Glutamatergic neuron (in vitro differentiated cells): ENCODE data around the gene COX6A2. TPM values are rescaled to one million over a fixed set of nuclear protein-coding genes. Genes with fewer than 3 reads are reported as not detected.

Source experiments
- DNase-seq: peaks from one replicate; pipeline ENCODE4 v3.0.0; 2022
- H3K27ac Mint-ChIP-seq: one replicate; pipeline ENCODE4 v1.8.0; 2020; ENCODE audit warnings: mild to moderate bottlenecking, mixed read lengths, inconsistent platforms; ENCODE audit not compliant: unreplicated experiment
- H3K27me3 Mint-ChIP-seq: one replicate; pipeline ENCODE4 v1.8.0; 2020; ENCODE audit warnings: mild to moderate bottlenecking, moderate library complexity, mixed read lengths, inconsistent platforms; ENCODE audit not compliant: unreplicated experiment
- H3K36me3 Mint-ChIP-seq: one replicate; pipeline ENCODE4 v1.8.0; 2020; ENCODE audit warnings: mild to moderate bottlenecking, mixed read lengths, inconsistent platforms; ENCODE audit not compliant: unreplicated experiment
- H3K4me1 Mint-ChIP-seq: one replicate; pipeline ENCODE4 v1.8.0; 2020; ENCODE audit warnings: mild to moderate bottlenecking, low read depth, mixed read lengths, inconsistent platforms; ENCODE audit not compliant: unreplicated experiment
- H3K4me3 Mint-ChIP-seq: one replicate; pipeline ENCODE4 v1.8.0; 2020; ENCODE audit warnings: mild to moderate bottlenecking, mixed read lengths, inconsistent platforms; ENCODE audit not compliant: unreplicated experiment
- H3K9me3 Mint-ChIP-seq: one replicate; pipeline ENCODE4 v1.8.0; 2020; ENCODE audit warnings: mild to moderate bottlenecking, moderate library complexity, mixed read lengths, inconsistent platforms; ENCODE audit not compliant: unreplicated experiment
- total RNA-seq: library from RNA; stranded (reverse); fragmentation: NEBNext Ultra II Directional; extraction: Animal tissue kit (Norgen Biotek cat#: 25700); gene quantifications from one replicate; pipeline ENCODE4 v1.2.1, GENCODE V29; 2021; ENCODE audit not compliant: unreplicated experiment
- TF ChIP-seq, protein P1 (sequence below): fragments of 200-600 bp; sonication (generic); IDR thresholded peaks from one replicate; pipeline ENCODE4 v1.5.0; 2021; ENCODE audit not compliant: partially characterized antibody, unreplicated experiment

Gene COX6A2
- total RNA-seq, 1 donor from 2014 or later = not detected

DNA sequence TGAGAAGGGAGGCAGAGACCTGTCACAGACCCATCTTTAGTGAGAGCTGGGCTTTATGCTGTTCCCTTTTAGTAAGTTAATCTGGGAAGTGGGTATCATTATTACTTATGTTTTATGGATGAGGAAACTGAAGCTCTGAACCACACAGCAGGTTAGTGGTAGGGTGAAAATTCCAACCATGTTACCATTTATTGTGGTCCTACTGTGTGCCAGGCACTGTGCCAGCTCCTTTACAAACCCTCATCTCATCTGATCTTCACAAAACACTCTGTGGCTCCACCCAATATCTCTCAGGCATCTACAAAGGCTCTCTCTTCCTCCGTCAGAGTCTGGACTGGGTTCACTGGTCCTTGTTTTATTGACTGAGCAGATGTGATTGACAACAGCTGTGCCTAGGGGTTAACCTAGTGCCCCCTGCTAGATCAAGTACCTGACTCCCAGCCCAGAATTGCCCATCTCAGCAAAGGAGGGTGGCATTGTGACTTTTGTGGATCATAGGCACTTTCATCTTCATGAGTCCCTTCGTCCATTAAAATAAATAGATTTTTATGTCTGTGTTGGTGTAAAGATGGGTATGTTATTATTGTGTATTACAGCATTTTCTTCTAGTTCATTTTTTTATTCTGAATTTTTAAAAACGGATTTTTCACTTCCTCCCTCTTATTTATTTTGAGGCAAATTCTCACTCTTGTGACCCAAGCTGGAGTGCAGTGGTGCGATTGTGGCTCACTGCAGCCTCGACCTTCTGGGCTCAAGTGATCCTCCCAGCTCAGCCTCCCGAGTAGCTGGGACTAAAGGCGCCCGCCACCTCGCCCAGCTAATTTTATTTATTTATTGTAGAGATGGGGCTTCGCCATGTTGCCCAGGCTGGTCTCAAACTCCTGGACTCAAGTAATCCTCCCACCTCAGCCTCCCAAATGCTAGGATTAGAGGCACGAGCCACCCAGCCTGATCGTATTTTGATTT, 46.9 kb upstream of the COX6A2 start:
- TF ChIP-seq, protein P1, sequence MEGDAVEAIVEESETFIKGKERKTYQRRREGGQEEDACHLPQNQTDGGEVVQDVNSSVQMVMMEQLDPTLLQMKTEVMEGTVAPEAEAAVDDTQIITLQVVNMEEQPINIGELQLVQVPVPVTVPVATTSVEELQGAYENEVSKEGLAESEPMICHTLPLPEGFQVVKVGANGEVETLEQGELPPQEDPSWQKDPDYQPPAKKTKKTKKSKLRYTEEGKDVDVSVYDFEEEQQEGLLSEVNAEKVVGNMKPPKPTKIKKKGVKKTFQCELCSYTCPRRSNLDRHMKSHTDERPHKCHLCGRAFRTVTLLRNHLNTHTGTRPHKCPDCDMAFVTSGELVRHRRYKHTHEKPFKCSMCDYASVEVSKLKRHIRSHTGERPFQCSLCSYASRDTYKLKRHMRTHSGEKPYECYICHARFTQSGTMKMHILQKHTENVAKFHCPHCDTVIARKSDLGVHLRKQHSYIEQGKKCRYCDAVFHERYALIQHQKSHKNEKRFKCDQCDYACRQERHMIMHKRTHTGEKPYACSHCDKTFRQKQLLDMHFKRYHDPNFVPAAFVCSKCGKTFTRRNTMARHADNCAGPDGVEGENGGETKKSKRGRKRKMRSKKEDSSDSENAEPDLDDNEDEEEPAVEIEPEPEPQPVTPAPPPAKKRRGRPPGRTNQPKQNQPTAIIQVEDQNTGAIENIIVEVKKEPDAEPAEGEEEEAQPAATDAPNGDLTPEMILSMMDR = no peak
- Mint-ChIP-seq H3K4me1 (peaks cover 8% of the 10 kb centered on the region), H3K27ac (no peak overlapping the region), H3K9me3 (peaks cover 9% of the 10 kb centered on the region), H3K36me3 (peaks cover 4% of the 10 kb centered on the region), H3K27me3 (peaks cover 27% of the 10 kb centered on the region), H3K4me3 (peak overlapping the region; percentile 5)
- no peak for DNase-seq

DNA sequence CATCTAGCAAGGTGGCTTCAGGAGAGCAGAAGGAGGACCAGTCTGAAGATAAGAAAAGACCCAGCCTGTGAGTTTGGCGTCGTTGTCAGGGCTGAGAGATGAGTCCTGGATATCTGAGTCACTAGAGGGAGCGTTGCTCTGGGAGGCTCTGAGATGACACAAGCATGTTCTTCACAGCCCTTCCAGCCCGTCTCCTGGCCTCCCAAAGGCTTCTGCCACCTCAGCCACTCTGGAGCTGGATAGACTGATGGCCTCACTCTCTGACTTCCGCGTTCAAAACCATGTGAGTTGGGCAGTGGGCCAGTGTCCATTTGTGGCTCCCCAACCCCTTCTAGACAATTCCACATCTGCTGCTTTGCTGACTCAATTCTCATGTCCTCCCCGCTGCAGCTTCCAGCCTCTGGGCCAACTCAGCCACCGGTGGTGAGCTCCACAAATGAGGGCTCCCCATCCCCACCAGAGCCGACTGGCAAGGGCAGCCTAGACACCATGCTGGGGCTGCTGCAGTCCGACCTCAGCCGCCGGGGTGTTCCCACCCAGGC, 46.1 kb upstream of the COX6A2 start:
- peaks cover 25% of the 10 kb centered on the region for H3K27me3 Mint-ChIP-seq

DNA sequence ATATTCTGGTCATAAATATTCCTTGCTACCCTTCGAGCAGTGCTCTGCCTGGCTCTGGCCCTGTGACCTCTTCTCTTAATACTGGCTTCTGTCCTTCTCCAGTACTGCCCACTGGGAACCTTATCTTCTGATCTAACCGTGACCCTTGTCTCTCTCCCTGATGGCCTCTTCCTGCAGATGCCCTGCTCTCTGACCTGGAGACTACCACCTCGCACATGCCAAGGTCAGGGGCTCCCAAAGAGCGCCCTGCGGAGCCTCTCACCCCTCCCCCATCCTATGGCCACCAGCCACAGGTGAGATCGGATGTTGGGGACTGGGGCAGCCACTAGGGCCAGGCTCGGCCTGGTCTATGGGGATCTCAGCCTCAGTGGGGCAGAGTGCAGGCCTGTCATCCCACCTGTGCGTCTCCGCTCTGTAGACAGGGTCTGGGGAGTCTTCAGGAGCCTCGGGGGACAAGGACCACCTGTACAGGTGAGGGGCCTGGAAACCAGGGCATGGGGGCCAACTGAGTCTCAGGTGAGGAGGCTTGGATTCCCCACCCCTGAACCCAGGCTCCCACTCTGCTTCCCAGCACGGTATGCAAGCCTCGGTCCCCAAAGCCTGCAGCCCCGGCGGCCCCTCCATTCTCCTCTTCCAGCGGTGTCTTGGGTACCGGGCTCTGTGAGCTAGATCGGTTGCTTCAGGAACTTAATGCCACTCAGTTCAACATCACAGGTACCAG, 45.3 kb upstream of the COX6A2 start:
- Mint-ChIP-seq H3K27me3 (peaks cover 25% of the 10 kb centered on the region), H3K36me3 (peaks cover 4% of the 10 kb centered on the region), H3K4me1 (peaks cover 8% of the 10 kb centered on the region), H3K9me3 (peaks cover 9% of the 10 kb centered on the region), H3K27ac (no peak overlapping the region), H3K4me3 (peak overlapping the region; percentile 86)
- TF ChIP-seq, protein P1 = no peak
- no peak for DNase-seq

More for the DNA sequence above, 46.1 kb upstream of the COX6A2 start:
- H3K9me3 Mint-ChIP-seq = peaks cover 9% of the 10 kb centered on the region
- H3K4me3 Mint-ChIP-seq = no peak overlapping the region
- DNase-seq = no peak
- TF ChIP-seq, protein P1 = no peak
- peaks cover 8% of the 10 kb centered on the region for H3K4me1 Mint-ChIP-seq
- H3K36me3 Mint-ChIP-seq = peaks cover 4% of the 10 kb centered on the region
- H3K27ac Mint-ChIP-seq = no peak overlapping the region

DNA sequence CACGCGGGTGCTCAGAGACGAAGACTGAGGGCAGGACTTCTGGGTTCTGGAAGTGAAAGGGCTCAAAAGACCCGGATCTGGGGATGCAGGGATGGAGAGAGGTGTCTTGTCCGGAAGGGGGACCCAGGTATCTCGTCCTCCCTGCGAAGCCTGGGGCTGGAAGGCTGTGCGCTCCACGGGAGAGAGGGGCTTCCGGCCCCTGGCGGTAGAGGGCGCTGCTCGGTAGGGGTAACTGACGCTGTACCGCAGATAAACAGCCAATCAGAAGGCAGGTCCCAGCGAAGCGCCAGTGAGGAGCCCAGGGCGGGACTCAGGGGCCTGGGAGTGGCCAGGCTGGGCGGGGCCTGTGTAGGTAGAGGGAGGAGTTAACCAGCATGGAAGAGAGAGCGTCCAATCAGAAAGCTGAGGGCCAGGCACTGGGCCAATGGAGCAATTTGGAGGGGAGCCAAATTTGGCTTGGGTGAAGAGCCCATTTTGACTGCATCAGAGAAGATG, 44.6 kb upstream of the COX6A2 start:
- TF ChIP-seq, protein P1 = peak; percentile 73
- Mint-ChIP-seq H3K4me3 (peak overlapping the region; percentile 86), H3K27ac (no peak overlapping the region), H3K27me3 (peaks cover 22% of the 10 kb centered on the region), H3K4me1 (peaks cover 8% of the 10 kb centered on the region), H3K36me3 (peaks cover 4% of the 10 kb centered on the region), H3K9me3 (peaks cover 7% of the 10 kb centered on the region)
- DNase-seq = peak; percentile 71
